Fibroblast of skin of left quadriceps (primary cell): ENCODE measurements around the gene LELP1.
"Not testable (repeated sequence)": the region's sequence is repeated elsewhere in the genome, so short reads cannot be mapped to it uniquely, and the experiment has no call there.

Source experiments
- DNase-seq, 2 experiments: peaks; one replicate each; pipeline ENCODE4 v3.0.0-alpha.2; 2013; ENCODE audit warnings: low read depth in 2 of 2

The LELP1 gene

GRCh38 chr1:153229076-153229829 lies 26.0 kb downstream of the LELP1 start:
- not testable (repeated sequence) for DNase-seq

- DNase-seq, result no peak
These were observed 28.1 kb downstream of the LELP1 start for GRCh38 chr1:153231363-153231762.

- no peak for DNase-seq
These were observed 28.6 kb downstream of the LELP1 start for GRCh38 chr1:153231785-153232184.

DNA sequence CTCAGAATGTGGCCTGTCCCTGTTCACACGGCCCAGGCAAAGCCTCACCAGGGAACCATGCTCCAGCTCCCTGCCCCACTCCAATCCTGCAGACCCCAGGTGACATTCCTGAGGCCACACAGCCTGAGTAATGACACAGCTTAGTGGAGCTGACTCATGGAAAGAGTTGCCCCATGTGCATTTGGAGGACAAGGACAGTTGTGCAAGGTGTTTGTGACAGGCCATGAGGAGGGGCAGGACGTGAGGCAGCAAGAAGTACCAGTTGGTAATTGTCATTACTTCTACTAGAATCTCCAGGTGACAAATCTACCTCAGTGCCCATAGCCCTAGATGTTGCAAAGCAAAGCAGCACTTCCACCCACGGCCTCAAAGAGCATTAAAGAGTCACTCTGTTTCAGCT lies 29.3 kb downstream of the LELP1 start:
- DNase-seq, result no peak

DNA sequence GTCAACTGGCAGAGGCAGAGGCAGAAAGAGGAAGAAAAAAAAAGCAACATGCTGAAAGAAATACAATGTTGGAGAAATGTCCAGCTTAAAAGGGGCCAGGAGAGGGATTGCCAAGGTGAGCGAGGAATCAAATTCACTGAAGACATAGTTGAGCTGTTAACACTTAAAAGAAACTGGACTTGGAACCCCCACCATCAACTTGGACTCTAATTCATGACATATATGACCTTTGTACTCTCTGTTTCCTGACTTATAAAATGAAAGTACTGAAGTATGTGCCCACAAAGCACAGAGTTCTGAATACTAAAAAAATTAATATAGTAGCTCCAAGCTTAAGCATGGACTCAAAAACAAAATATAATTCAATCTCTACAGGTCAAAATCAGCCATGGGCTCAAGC lies 30.2 kb downstream of the LELP1 start:
- no peak for DNase-seq

GRCh38 chr1:153238527-153238926 lies 35.3 kb downstream of the LELP1 start:
- DNase-seq, result no peak

DNA sequence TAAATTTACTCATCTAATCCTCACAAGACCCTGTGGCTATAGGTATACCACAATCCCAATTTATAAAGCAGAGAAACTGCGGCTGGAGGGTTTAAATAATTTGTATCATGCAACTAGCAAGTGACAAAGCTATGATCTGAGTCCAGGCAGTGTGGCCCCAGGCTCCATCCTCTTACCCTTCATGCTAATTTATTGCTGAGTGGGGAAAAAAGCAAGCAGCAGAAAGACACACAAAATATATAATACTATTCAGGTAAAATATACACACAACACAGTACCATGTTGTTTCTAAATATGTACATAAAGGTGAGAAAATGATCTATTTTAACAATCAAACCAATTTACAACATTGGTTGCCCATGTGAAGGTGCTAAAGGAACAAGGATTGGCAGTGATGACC lies 38.9 kb downstream of the LELP1 start:
- no peak for DNase-seq

GRCh38 chr1:153245466-153245865 lies 42.2 kb downstream of the LELP1 start:
- DNase-seq, result no peak

- DNase-seq, result no peak
These were observed 42.8 kb downstream of the LELP1 start for GRCh38 chr1:153246018-153246417.

DNA sequence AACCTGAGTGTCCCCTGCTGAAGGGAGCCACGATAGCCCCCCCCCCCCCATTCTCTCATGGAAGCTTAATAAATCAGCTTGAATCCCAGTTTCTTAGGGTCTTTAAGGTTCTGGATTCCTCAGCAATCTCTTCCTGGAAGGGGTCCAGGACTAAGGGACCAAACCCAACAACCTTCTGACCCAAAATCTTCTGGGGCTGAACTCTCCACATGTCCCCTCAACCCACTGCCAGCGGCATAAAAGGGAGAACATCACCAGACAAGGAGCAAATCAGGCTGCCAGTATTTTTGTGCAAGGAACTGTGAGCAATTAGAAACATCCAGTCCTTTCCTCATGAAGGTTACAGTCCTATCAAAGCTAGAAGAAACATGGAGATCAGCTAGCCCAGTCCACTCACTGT lies 43.6 kb downstream of the LELP1 start:
- DNase-seq, result no peak

DNA sequence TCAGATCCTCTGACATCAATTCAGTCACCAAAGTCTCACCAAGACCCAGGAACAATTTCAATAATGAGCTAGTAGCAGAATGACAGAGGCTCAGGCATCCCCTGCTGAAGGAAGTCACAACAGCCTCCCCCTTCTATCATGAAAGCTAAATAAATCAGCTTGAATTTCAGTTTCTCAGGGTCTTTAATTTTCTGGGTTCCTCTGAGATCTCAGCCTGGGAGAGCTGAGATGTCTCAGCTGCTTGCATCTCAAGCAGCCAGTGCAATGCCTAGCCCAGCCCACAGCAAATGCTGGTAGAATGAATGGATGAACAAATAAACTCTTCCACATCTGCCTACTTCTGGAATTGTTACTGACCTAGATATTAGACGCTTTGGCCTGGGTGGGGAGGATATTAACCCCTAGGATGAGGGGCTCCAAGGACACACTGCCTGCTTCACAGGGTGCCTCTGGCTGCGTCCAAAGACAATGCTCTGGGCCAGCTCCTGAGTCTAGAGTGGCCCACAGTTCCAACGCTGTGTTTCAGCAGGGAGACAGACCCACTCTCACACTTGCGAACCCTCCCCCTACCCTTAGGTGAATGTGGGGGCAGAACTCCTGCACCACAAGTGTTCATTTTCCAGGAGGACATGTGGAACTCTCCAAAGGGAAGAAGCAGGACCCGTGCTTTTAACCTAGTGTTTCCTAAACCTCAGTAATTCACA lies 45.1 kb downstream of the LELP1 start:
- no peak for DNase-seq

- no peak for DNase-seq
These were observed 46.9 kb downstream of the LELP1 start for GRCh38 chr1:153250166-153250565.

- DNase-seq, result no peak
These were observed 47.9 kb downstream of the LELP1 start for GRCh38 chr1:153251087-153251486.

DNA sequence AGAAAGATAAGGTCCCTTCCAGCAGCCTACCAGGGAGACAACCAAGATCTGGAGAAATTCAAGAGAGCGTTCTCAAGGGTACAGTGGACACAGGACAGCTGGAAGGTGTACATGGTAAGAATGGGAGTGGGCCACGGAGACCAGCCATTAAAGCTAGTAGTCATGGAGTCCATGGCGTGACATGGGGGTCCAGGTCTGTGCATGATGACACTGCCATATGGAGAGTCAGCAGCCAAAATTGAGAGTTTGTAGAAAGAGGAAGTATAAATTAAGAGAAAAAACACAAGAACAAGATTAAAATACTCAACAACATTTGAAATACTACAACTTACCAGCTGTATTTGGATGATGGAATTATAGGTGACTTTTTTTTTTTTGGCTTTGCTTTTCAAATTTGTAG lies 48.3 kb downstream of the LELP1 start:
- no peak for DNase-seq

DNA sequence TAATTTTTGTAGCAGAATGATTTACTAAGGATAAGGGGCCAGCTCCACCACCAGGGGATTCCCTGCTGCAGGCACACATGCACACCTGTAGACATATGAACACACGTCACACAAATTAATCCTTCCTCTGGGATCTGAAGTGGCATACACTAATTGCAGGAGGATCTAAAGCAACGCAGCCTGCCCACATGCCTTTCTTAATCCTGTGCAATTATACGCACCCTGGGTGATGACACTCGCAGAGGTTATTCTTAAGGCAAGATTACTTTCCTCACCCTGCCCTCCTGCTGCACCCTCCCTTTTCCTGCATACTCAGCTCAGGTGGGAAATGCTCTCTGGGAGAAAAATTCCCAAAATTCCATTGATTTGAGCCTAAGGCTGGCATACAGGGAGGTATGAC lies 48.8 kb downstream of the LELP1 start:
- DNase-seq, result no peak

DNA sequence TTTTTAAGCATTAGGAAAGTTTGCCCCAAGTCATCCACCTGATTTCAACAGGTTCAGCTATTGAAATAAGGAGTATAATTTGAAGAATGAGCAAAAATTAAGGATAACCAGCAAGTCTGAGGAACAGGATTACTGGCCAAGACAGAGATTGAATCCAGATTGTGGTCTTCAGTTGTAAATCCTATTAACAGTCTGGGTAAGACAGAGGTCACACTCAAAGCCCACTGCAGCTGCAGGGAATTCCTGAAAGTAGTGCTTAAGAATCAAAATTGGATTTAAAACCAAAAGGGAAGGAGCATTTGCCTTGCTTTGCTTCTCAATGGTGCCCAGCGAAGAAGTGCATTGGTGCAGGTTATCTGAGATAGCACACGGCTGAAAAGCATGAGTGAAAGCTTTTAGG lies 49.8 kb downstream of the LELP1 start:
- no peak for DNase-seq

DNA sequence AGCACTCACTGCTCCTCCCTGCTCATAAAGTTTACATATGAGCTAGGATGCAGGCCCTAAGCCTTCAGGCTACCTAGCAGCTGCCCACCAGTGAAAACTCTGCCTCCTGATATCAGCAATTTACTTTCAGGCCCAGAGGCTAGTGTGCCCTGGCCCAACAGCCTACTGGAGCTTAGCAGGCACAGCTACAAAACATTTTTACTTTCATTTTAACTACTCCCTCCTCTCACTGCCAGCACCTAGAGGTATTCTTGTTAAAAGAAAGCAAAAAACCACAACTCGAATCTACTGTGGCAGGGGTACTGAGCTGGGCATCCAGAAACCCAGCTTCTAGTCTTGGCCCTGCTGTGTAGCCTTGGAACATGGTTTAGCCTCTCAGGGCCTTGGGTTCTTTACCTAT lies 50.5 kb downstream of the LELP1 start:
- DNase-seq, result no peak
